Suppressor macrophage (primary cell): ENCODE results near the gene USP9X.
"Not testable (repeated sequence)": the region's sequence is repeated elsewhere in the genome, so short reads cannot be mapped to it uniquely, and the experiment has no call there.

ENCODE experiments used
- DNase-seq, 4 experiments: peaks; one replicate each; pipeline ENCODE4 v3.0.0-alpha.2; 2020 to 2022

Gene USP9X

GRCh38 chrX:41127477-41128192 lies 42.4 kb downstream of the USP9X start:
- DNase-seq: no peak

GRCh38 chrX:41128955-41129354 lies 43.7 kb downstream of the USP9X start:
- no peak for DNase-seq

DNA sequence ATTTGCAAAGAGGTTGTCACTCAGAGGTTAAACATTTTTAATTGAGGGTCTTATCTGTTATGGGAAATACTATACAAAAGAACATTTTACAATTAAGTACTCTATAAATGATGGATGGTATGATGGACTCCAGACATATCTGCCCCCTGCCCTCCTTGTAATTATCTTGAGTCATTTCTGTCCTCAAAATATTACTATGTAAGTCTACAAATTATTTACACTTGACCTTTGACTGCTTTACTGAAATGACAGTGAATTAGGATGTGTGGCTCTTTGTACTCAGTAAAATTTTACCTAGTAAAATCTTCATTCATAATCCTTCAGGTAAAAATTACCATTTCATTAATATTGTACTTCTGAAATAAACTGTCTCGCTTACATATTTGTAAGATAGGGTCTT lies 46.5 kb downstream of the USP9X start:
- DNase-seq: no peak

DNA sequence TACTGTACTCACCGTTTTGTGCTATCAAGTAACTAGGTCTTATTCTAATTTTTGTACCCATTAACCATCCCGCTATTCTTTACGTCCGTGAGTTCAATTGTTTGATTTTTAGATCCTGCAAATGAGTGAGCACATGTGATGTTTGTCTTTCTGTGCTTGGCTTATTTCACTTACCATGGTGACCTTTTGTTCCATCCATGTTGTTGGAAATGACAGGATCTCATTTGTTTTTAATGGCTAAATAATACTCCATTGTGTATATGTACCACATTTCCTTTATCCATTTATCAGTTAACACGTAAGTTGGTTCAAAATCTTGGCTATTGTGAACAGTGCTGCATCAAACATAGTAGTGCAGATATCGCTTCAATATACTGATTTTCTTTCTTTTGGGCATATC lies 48.3 kb downstream of the USP9X start:
- DNase-seq: no peak

DNA sequence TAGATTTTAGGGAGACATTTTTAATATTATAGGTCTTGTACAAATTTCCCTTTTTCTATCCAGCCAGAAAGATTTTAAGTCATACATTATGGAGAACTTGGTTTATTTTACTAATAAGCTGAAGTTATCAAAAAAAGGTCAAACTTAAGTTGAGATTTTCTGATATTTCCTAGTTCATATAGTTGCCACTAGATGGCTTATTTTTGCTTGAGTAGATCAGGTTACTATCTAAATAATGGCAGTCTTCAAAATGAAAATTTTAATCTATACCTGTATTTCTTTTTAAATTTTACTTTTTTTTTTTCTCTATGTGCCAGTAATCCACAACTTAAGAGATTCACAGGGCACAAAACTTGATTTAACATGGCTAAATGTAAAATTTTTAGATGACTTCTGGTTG lies 52.3 kb downstream of the USP9X start:
- peak in 2 of 4 experiments; percentile 12 to 26 for DNase-seq

- DNase-seq: no peak
These were observed 57.1 kb downstream of the USP9X start for GRCh38 chrX:41142130-41142910.

- DNase-seq: no peak
These were observed 59.6 kb downstream of the USP9X start for GRCh38 chrX:41144873-41145272.

- DNase-seq: peak in 2 of 4 experiments; percentile 18 to 20
These were observed 60.8 kb downstream of the USP9X start for GRCh38 chrX:41145920-41146608.

GRCh38 chrX:41148553-41148952 lies 63.3 kb downstream of the USP9X start:
- no peak for DNase-seq

DNA sequence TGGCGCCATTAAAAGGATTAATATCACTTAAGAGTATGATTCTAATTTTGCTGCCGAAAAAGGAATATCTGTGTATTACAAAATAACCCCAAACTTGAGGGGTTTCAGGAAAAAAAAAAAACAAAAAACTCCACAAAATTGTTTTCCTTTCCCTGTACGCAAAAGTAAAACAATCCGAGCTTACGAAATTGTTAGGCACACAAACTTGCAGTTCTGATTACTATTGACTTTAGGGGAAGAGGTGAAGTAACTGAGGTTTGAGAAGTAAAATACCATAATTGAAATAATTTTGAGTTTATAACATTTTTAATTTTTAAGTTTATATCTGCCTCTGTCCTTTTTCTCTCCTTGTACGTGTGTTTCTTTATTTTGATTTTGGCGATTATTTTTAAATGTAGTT lies 64.8 kb downstream of the USP9X start:
- DNase-seq: no peak

- DNase-seq: not testable (repeated sequence)
These were observed 66.5 kb downstream of the USP9X start for GRCh38 chrX:41151726-41152125.

DNA sequence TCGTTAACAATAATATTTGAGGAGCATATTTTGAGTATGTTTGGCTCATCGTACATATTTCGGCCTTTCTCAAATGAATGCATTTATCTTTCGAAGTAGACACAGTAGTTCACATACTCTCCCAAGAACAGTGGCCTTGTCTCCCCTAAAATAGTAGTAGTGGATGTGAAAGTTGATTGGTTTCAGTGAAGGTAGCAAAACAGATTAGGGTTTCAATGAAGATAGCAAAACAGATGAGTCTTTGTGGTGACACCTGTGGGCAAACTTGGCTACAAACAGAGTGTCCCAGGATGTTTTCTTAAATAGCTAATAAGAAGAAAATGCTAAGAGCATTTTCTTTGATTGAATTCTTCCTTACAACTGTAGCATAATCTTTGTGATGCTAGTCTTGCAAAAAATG lies 67.0 kb downstream of the USP9X start:
- DNase-seq: no peak

GRCh38 chrX:41153448-41153847 lies 68.2 kb downstream of the USP9X start:
- DNase-seq: no peak

DNA sequence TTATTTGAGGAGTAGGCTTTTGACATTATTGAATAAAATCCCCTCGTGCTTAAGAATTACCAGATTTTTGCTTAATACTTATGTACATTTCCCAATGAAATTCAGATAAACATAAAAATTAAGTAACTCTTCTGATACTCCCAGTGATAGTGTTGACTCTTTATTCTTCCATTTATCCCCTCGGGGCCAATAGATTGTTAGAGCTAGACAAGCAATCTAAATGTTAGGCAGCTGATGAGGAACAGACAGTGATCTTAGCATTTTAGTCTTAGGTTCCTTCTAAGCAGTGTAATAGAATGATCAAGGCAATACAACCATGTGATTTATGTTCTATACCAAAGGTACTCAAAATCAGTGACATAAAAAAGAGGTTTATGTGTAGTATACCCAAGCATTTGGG lies 68.7 kb downstream of the USP9X start:
- DNase-seq: no peak

DNA sequence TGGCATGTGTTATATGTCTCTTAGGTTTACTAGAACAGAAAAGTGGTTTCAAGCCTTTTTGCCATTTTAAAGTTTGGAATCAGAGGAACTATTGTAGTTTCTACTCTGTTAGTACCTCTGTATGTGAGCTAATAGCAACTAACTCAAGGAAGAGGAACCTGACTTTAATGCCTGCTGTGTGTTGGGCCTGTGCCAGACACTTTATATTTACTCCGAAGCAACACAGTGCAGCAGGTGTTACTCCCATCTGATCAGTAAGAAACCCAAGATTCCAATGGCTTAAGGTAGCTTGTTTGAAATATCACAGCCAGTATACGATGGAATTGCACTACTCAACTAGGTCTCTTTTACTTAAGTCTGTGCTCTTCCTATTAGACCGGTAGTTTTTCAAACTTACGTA lies 79.2 kb downstream of the USP9X start:
- peak in 1 of 4 experiments; percentile 10 for DNase-seq

GRCh38 chrX:41167888-41168287 lies 82.6 kb downstream of the USP9X start:
- DNase-seq: peak in 1 of 4 experiments; percentile 1

DNA sequence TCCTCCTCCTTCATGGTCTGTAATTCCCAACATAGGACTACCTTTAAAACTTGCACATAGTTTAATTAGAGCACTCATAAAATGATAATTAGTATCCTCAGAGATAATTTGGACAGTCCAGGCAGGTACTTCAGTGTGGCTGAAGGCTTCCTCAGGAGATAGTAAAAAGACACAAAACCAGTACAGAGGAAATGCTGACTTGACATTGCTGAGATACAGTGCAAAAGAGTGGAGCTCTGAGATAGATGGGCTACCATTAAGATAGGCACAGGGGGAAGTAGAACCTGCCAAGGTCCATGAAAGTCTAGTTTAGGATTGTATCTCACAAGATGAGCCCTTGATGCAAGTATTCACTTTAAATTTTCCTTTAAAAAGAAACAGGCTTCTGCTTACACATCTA lies 91.0 kb downstream of the USP9X start:
- DNase-seq: no peak

GRCh38 chrX:41177297-41177696 lies 92.1 kb downstream of the USP9X start:
- no peak for DNase-seq

- no peak for DNase-seq
These were observed 93.0 kb downstream of the USP9X start for GRCh38 chrX:41178201-41178600.

DNA sequence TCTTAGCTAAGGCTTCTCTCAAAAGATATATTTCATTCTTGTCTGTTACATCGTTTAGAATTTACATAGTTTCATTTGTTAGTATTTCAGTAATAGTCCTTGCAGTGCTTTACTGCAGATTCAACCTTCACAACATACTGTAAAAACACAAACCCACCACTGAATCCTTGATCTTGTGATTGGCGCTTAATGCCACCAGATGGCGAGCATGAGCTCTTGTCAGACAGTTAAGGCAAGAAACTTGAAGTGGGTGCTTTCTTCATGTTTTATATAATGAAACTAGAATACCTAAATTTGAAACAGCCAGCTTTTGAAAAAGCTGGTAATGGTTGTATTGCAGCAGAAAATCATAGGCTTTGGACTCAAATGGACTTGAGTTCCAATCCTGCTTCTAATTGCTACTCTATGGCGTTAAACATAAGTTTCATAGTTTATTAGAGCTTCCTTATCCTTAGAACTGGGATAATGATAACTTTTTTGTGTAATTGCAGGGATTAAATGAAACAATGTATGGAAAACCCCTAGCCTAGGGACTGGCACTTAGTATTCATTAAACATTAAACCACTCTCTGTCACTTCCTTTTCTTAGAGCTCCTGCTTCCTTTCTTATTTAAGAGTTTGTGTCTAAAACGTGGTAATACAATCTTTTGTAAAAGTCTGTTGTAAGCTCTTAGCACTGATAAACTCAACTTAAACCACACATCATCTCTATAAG lies 95.1 kb downstream of the USP9X start:
- peak; percentile 44 to 60 (median 52) for DNase-seq

DNA sequence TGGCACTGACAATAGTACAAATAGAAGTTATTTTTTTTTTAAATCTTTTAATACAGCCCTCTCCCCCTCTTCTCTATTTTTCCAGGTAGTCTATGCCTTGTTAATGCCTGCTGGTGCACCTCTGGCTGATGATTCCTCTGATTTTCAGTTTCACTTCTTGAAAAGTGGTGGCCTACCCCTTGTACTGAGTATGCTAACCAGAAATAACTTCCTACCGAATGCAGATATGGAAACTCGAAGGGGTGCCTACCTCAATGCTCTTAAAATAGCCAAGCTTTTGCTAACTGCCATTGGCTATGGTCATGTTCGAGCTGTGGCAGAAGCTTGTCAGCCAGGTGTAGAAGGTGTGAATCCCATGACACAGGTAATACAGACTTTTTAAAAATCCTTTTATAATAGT lies 99.1 kb downstream of the USP9X start:
- peak in 2 of 4 experiments; percentile 1 to 7 for DNase-seq

GRCh38 chrX:41186946-41187345 lies 101.7 kb downstream of the USP9X start:
- not testable (repeated sequence) for DNase-seq

DNA sequence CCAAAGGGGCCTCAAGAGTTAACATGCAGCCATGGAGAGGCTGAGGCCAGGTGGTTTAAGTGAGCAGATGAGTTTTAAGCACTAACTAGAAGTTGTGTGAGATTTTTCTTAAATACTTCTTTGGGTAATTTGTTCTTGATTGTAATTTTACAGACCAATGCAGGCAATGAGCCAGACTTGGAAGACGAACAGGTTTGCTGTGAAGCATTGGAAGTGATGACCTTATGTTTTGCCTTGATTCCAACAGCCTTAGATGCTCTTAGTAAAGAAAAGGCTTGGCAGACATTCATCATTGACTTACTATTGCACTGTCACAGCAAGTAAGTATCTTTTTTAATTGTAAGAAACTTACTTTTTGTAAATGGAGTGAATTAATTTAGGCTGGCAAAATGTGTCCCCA lies 103.9 kb downstream of the USP9X start:
- DNase-seq: no peak
